HG02571 (cell line): ENCODE measurements around the gene TMEM44.

ENCODE experiments used
- ATAC-seq: cut with Tn5 transposase; IDR thresholded peaks from one replicate; pipeline ENCODE4 v1.9.1; 2021; ENCODE audit warnings: mild to moderate bottlenecking, moderate library complexity; ENCODE audit not compliant: unreplicated experiment

Gene TMEM44

GRCh38 chr3:194633349-194634004 is at the start of gene TMEM44:
Gene TMEM44 (minus strand): TSS chr3:194633419. CDS start chr3:194633215, 204 bp downstream.
- peak; percentile 66 for ATAC-seq

- ATAC-seq = peak; percentile 47
These were observed 49.6 kb upstream of the TMEM44 start for GRCh38 chr3:194682694-194683310.

- no peak for ATAC-seq
These were observed 49.0 kb upstream of the TMEM44 start for GRCh38 chr3:194682189-194682693.

GRCh38 chr3:194680888-194681615 is 47.8 kb upstream of the TMEM44 start:
- no peak for ATAC-seq

- ATAC-seq = no peak
These were observed 43.3 kb upstream of the TMEM44 start for GRCh38 chr3:194676471-194676870.

- no peak for ATAC-seq
These were observed 42.5 kb upstream of the TMEM44 start for GRCh38 chr3:194675680-194676079.

- ATAC-seq = no peak
These were observed 41.9 kb upstream of the TMEM44 start for GRCh38 chr3:194675081-194675640.

GRCh38 chr3:194673761-194674160 is 40.5 kb upstream of the TMEM44 start:
- ATAC-seq = no peak

GRCh38 chr3:194672876-194673275 is 39.7 kb upstream of the TMEM44 start:
- no peak for ATAC-seq

GRCh38 chr3:194671900-194672808 is 38.9 kb upstream of the TMEM44 start, which contains the start of gene LSG1:
Gene LSG1 (minus strand): TSS chr3:194672191. CDS start chr3:194672162, 29 bp downstream.
- ATAC-seq = peak; percentile 80

GRCh38 chr3:194671511-194671899 is 38.3 kb upstream of the TMEM44 start:
- ATAC-seq = no peak

- no peak for ATAC-seq
These were observed 34.1 kb upstream of the TMEM44 start for GRCh38 chr3:194667363-194667762.

- no peak for ATAC-seq
These were observed 31.6 kb upstream of the TMEM44 start for GRCh38 chr3:194664857-194665256.

- no peak for ATAC-seq
These were observed 28.7 kb upstream of the TMEM44 start for GRCh38 chr3:194661946-194662345.

- no peak for ATAC-seq
These were observed 28.2 kb upstream of the TMEM44 start for GRCh38 chr3:194661374-194661773.

GRCh38 chr3:194659778-194660177 is 26.6 kb upstream of the TMEM44 start:
- ATAC-seq = no peak

- ATAC-seq = no peak
These were observed 25.4 kb upstream of the TMEM44 start for GRCh38 chr3:194658477-194659242.

- ATAC-seq = no peak
These were observed 24.2 kb upstream of the TMEM44 start for GRCh38 chr3:194657439-194657838.

GRCh38 chr3:194654443-194654842 is 21.2 kb upstream of the TMEM44 start:
- ATAC-seq = peak; percentile 71

GRCh38 chr3:194647747-194648146 is 14.5 kb upstream of the TMEM44 start:
- ATAC-seq = no peak
